Stimulated activated naive CD4-positive, alpha-beta T cell treated with Interleukin-2 at 50 U/mL for 16 hours (primary cell): ENCODE results near the gene NPAS2.

Experiments used
- DNase-seq: peaks from one replicate; lab custom pipeline; 2025; lab: John Stamatoyannopoulos, UW

Gene NPAS2

GRCh38 chr2:100796499-100797100 lies 23.3 kb upstream of the NPAS2 start:
- DNase-seq, result no peak

- no peak for DNase-seq
Measured at GRCh38 chr2:100799686-100800085, 20.3 kb upstream of the NPAS2 start.

- DNase-seq, result no peak
Measured at GRCh38 chr2:100800915-100801314, 19.0 kb upstream of the NPAS2 start.

GRCh38 chr2:100801402-100801801 lies 18.5 kb upstream of the NPAS2 start:
- no peak for DNase-seq

- DNase-seq, result no peak
Measured at GRCh38 chr2:100802066-100802465, 17.9 kb upstream of the NPAS2 start.

- DNase-seq, result no peak
Measured at GRCh38 chr2:100803334-100803733, 16.6 kb upstream of the NPAS2 start.

GRCh38 chr2:100806550-100806949 lies 13.4 kb upstream of the NPAS2 start:
- no peak for DNase-seq

- DNase-seq, result no peak
Measured at GRCh38 chr2:100807707-100808106, 12.2 kb upstream of the NPAS2 start.

- no peak for DNase-seq
Measured at GRCh38 chr2:100808582-100808981, 11.4 kb upstream of the NPAS2 start.

- DNase-seq, result no peak
Measured at GRCh38 chr2:100809506-100809905, 10.4 kb upstream of the NPAS2 start.

- no peak for DNase-seq
Measured at GRCh38 chr2:100810603-100811145, 9.3 kb upstream of the NPAS2 start.

GRCh38 chr2:100812116-100812515 lies 7.8 kb upstream of the NPAS2 start:
- no peak for DNase-seq

GRCh38 chr2:100812573-100812972 lies 7.4 kb upstream of the NPAS2 start:
- DNase-seq, result no peak

- no peak for DNase-seq
Measured at GRCh38 chr2:100813527-100813926, 6.4 kb upstream of the NPAS2 start.

- DNase-seq, result no peak
Measured at GRCh38 chr2:100814043-100814442, 5.9 kb upstream of the NPAS2 start.

GRCh38 chr2:100814453-100814852 lies 5.5 kb upstream of the NPAS2 start:
- DNase-seq, result no peak

- DNase-seq, result no peak
Measured at GRCh38 chr2:100817388-100817985, 2.5 kb upstream of the NPAS2 start.

- no peak for DNase-seq
Measured at GRCh38 chr2:100818003-100818605, 1.8 kb upstream of the NPAS2 start.

GRCh38 chr2:100818606-100819369 lies 1.2 kb upstream of the NPAS2 start:
- DNase-seq, result no peak

- no peak for DNase-seq
Measured at GRCh38 chr2:100820273-100820522, 259 bp downstream of the NPAS2 start.

- DNase-seq, result no peak
Measured at GRCh38 chr2:100820523-100821254, 750 bp downstream of the NPAS2 start.

GRCh38 chr2:100821255-100821910 lies 1.4 kb downstream of the NPAS2 start:
- no peak for DNase-seq
